Coronary artery (tissue), 2 donors: ENCODE results near the gene KIF18B.

Source experiments
- DNase-seq: peaks from one replicate; pipeline ENCODE4 v3.0.0-alpha.2; 2017; ENCODE audit warnings: low spot score
- H3K27ac ChIP-seq, 2 donors: fragments of 200-600 bp; sonication (generic); one replicate each; pipeline ENCODE4 v1.5.1; 2016 to 2019
- H3K4me3 ChIP-seq: fragments of 200-600 bp; sonication (generic); 2 replicates; pipeline ENCODE4 v1.5.1; 2016; ENCODE audit warnings: mild to moderate bottlenecking, moderate library complexity
- TF ChIP-seq, protein P1 (sequence below): fragments of 200-600 bp; sonication (generic); IDR thresholded peaks from one replicate; pipeline ENCODE4 v1.5.1; 2019; ENCODE audit warnings: antibody characterized with exemption

The KIF18B gene

DNA sequence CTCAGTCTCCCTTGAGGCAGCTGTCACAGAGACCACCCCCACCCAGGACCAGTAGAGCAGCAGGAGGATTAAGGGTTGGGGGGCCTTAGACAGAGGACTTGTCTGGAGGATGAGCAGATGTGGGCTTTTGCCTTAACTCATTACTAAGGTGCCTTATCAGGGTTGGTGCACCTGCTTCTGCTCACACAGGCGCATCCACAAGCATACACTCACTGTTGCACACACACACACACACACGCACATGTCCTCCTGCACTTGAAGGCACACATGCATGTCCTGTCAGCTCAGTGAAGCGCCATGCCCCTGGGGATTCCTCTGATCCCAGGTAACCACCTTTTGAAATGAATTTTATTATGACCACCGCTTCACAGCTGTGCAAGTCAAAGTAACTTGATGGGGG, 33.4 kb downstream of the KIF18B start:
- DNase-seq, result no peak
- H3K4me3 ChIP-seq, result no peak overlapping the region
- H3K27ac ChIP-seq, result no peak overlapping the region
- TF ChIP-seq, protein P1, sequence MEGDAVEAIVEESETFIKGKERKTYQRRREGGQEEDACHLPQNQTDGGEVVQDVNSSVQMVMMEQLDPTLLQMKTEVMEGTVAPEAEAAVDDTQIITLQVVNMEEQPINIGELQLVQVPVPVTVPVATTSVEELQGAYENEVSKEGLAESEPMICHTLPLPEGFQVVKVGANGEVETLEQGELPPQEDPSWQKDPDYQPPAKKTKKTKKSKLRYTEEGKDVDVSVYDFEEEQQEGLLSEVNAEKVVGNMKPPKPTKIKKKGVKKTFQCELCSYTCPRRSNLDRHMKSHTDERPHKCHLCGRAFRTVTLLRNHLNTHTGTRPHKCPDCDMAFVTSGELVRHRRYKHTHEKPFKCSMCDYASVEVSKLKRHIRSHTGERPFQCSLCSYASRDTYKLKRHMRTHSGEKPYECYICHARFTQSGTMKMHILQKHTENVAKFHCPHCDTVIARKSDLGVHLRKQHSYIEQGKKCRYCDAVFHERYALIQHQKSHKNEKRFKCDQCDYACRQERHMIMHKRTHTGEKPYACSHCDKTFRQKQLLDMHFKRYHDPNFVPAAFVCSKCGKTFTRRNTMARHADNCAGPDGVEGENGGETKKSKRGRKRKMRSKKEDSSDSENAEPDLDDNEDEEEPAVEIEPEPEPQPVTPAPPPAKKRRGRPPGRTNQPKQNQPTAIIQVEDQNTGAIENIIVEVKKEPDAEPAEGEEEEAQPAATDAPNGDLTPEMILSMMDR, result no peak

DNA sequence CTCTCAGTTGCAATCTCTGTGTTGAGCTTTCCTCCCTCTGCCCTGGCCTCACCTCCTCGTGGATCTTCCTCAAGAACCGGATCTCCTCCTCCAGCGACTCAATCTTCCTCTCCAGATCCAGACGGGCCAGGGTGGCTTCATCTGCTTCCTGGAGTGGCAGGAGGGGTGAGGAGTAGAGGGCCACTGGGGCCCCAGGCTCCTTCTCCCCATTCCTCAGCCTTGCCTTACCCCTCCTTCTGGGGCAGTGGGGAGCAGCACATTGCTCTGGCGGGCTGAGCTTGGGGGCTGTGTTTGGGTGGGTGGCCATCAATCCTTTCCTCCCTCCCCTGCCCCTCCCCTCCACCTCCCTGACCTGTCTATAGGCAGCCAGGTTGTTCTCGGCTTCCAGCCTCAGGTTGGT, 33.9 kb downstream of the KIF18B start:
- no peak for DNase-seq
- TF ChIP-seq, protein P1, result no peak
- Histone ChIP-seq H3K4me3 (no peak overlapping the region), H3K27ac (no peak overlapping the region)

DNA sequence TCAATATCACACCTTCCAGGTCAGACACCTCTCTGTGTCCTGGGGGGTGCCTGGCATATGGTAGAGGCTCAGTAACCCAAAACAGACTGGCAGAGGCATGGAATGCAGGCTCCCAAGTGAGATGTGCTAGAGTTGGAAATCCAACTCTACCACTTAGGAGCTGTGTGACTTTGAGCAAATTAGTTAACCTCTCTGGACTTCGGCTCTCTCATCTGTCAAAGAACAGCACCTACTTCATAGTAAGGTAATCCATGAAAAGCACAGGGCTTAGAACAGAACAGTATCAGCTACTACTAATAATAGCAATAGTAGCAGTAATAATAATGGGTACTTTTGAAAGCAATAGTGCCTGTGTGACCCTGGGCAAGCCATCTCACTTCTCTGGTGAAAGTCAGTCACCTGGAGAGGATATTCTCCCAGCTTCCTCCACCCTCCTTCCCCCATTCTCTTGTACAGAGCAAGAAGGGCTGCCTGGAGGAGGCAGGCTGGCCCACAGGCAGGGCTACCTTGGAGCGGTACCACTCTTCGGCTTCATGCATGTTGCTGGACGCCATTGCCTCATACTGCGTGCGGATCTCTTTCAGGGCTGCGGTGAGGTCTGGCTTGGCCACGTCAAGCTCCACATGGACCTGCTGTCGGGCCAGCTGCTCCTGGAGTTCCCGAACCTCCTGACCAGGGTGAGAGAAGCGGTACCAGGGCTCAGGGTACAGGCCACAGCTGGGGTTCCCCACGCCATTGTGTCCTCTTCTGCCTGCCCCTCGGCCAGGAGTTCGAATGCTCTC, 34.6 kb downstream of the KIF18B start:
- DNase-seq, result no peak
- H3K4me3 ChIP-seq, result no peak overlapping the region
- TF ChIP-seq, protein P1, result no peak
- H3K27ac ChIP-seq, result no peak overlapping the region

DNA sequence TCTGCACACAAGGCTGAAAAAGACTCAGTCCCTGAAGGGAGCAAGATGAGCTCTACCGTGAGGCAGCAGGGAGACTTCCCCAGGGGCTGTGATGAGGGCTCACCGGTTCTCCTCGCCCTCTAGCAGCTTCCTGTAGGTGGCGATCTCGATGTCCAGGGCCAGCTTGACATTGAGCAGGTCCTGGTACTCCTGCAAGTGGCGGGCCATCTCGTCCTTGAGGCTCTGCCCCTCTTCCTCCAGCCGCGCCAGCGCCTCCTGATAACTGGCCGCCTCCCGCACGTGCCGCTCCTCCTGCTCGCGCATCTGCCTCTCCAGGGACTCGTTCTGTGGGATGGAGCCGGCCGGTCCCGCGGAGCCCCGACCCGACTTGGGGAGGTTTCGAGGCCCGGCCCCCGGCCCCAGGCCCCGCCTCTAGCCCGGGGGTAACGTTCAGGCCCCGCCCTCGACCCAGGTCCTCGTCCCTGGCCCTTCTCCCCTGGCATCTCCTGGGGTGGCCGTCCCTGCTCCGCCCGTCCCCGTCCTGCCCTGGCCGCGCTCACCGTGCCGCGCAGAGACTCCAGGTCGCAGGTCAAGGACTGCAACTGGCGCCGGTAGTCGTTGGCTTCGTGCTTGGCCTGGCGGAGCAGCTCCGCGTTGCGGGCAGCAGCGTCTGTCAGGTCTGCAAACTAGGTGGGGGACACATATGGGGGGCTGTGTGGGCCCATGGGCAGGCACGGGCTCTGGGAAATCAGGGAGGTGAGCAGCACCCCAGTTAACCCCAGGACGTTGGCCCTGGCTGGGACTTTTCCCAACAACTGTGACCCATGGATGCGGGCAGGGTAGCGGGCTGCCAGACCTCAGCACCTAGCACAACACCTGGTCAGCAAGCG, 36.2 kb downstream of the KIF18B start:
- TF ChIP-seq, protein P1, result no peak
- Histone ChIP-seq H3K4me3 (peak overlapping the region; percentile 61), H3K27ac (no peak overlapping the region)
- no peak for DNase-seq

DNA sequence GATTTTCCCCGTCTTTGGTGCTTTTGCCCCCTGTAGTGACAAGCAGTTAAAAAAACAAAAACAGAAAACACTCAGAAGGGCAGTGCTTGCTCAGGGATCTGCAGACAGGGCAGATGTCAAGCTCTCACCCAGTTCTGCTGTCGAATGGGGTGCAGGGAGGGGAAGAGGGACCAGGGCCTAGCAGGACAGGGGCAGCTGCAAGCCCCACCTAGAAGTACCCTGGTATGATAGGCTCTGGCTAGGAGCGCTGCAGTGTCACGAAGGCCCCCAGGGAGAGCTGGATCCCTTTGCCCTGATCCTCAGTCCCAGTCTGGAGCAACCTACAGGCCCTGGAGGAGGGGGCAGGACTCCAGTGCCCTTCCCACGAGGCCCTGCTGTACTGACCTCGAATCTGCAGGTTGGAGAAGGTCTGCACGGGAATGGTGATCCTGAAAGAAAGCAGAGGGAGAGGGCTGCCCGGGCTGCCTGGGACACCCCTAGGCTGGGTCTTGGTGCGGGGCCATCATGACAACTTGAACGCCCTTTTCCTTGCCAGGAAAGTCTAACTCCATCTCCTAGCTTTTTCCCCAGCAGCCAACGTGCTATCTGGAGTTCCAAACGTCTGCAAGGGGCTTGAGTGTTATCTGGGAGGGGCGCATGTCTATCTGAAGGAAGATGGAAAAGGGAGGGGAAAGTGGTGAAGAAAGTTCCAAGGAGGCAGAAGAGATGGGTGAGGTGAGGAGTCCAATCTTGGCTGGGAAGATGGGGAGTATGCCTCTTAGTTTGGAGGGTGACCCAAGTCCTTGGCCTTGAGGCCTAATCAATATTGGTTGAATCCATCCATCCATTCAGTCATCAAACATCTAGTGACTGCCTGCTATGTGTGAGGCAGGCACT, 37.1 kb downstream of the KIF18B start:
- TF ChIP-seq, protein P1, result no peak
- DNase-seq, result no peak
- Histone ChIP-seq H3K27ac (no peak overlapping the region), H3K4me3 (no peak overlapping the region)

DNA sequence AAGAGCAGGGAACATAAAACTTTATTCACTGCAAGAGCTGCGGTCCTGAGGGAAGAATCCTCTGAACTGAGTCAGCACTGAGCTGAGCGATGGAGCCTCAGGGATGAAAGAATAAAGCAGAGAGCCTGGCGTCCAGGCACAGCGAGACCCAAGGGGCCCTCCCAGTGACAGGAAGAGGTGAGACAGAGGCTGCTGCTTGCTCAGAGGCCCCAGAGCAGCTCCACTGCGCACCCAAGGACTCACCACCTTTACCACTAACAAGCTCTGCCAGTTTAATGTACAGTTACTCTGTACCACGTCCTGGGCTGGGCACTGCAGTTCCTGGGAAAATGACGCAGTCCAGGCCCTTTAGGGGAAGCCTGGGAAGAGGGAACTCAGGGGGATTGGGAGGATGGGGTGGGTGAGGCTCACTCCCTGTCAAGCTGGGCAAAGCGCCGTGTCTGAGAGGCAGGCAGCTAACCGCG, 37.9 kb downstream of the KIF18B start:
- no peak for DNase-seq
- Histone ChIP-seq H3K4me3 (no peak overlapping the region), H3K27ac (no peak overlapping the region)
- TF ChIP-seq, protein P1, result no peak
